Left kidney (tissue), 2 donors: ENCODE results near the gene GRK4. TPM values are rescaled to one million over a fixed set of nuclear protein-coding genes. Genes with fewer than 3 reads are reported as not detected.

Source experiments
- DNase-seq: peaks from one replicate; pipeline ENCODE4 v3.0.0-alpha.2; 2013
- polyA plus RNA-seq: library from polyadenylated mRNA; unstranded; fragments of 120-200 nt; gene quantifications from one replicate; pipeline ENCODE4 v1.2.1, GENCODE V29; 2013; ENCODE audit not compliant: insufficient read length

The GRK4 gene
- polyA plus RNA-seq, 1 donor, result 14.0 TPM

- no peak for DNase-seq
Measured at GRCh38 chr4:3070709-3071500, 107.5 kb downstream of the GRK4 start.

- no peak for DNase-seq
Measured at GRCh38 chr4:3071811-3072210, 108.4 kb downstream of the GRK4 start.

- DNase-seq, result peak; percentile 11
Measured at GRCh38 chr4:3073158-3074077, 110.0 kb downstream of the GRK4 start.

GRCh38 chr4:3074078-3074845 is 110.9 kb downstream of the GRK4 start, which contains the start of the genes HTT and HTT-AS:
HTT (plus strand) TSS chr4:3074681; CDS start chr4:3074826, 145 bp downstream.
HTT-AS (minus strand) TSS chr4:3074538.
- peak; percentile 92 for DNase-seq

GRCh38 chr4:3074846-3075651 is 111.7 kb downstream of the GRK4 start:
- DNase-seq, result peak; percentile 76

GRCh38 chr4:3075652-3075981 is 112.2 kb downstream of the GRK4 start:
- DNase-seq, result no peak

GRCh38 chr4:3077796-3078195 is 114.4 kb downstream of the GRK4 start:
- DNase-seq, result no peak

- no peak for DNase-seq
Measured at GRCh38 chr4:3079694-3080123, 116.3 kb downstream of the GRK4 start.

GRCh38 chr4:3082925-3083515 is 119.6 kb downstream of the GRK4 start:
- DNase-seq, result no peak

GRCh38 chr4:3083732-3084131 is 120.4 kb downstream of the GRK4 start:
- DNase-seq, result no peak

GRCh38 chr4:3085948-3086670 is 122.7 kb downstream of the GRK4 start:
- no peak for DNase-seq

- DNase-seq, result no peak
Measured at GRCh38 chr4:3087115-3087797, 123.9 kb downstream of the GRK4 start.

Other genes with a start within 250 kb of the GRK4 start
- 16.1 TPM for gene TNIP2, start 207.2 kb upstream of the GRK4 start, polyA plus RNA-seq
- gene SH3BP2, start 170.5 kb upstream of the GRK4 start, polyA plus RNA-seq, result 34.4 TPM
- gene ADD1, start 119.7 kb upstream of the GRK4 start, polyA plus RNA-seq, result 290 TPM
- 31.1 TPM for gene NOP14, start 165 bp upstream of the GRK4 start, polyA plus RNA-seq
- gene HTT-AS, start 111.0 kb downstream of the GRK4 start, polyA plus RNA-seq, result not detected
- 36.6 TPM for gene HTT, start 111.1 kb downstream of the GRK4 start, polyA plus RNA-seq